Stimulated activated naive CD8-positive, alpha-beta T cell treated with anti-CD3 and anti-CD28 coated beads, Interleukin-15, Interleukin-2, amounts not matched to agents 100 ng/mL and 50 ng/mL, for 24 hours (primary cell): ENCODE data around the gene LONP2.
A peak's percentile ranks its signal among the peaks of the same experiment; 100 is the strongest.

ENCODE experiments used
- H3K27ac Mint-ChIP-seq: one replicate; pipeline ENCODE4 v1.8.0; 2021; ENCODE audit warnings: mild to moderate bottlenecking, mixed read lengths
- H3K27me3 Mint-ChIP-seq: one replicate; pipeline ENCODE4 v1.8.0; 2021; ENCODE audit warnings: mixed read lengths
- H3K36me3 Mint-ChIP-seq: one replicate; pipeline ENCODE4 v1.8.0; 2021; ENCODE audit warnings: low read depth, mixed read lengths
- H3K4me1 Mint-ChIP-seq: one replicate; pipeline ENCODE4 v1.8.0; 2021; ENCODE audit warnings: low read depth, mixed read lengths
- H3K4me3 Mint-ChIP-seq: one replicate; pipeline ENCODE4 v1.8.0; 2021; ENCODE audit warnings: mild to moderate bottlenecking, mixed read lengths
- H3K9me3 Mint-ChIP-seq: one replicate; pipeline ENCODE4 v1.8.0; 2021; ENCODE audit warnings: mixed read lengths

Gene LONP2

GRCh38 chr16:48244080-48244862 lies at the start of gene LONP2:
Gene LONP2 (plus strand): TSS chr16:48244300. CDS start chr16:48244389, 89 bp downstream.
- peak within 1 kb of the TSS; percentile 95 for H3K27ac Mint-ChIP-seq
- H3K4me1 Mint-ChIP-seq: peaks cover 30% of the 10 kb centered on the region
- peaks cover 6% of the 10 kb centered on the region for H3K9me3 Mint-ChIP-seq
- peaks cover 6% of the 10 kb centered on the region for H3K27me3 Mint-ChIP-seq
- peaks cover 10% of the 10 kb centered on the region for H3K36me3 Mint-ChIP-seq
- peak within 1 kb of the TSS; percentile 98 for H3K4me3 Mint-ChIP-seq

- Mint-ChIP-seq H3K4me3 (no peak overlapping the region), H3K4me1 (no peaks in the 10 kb centered on the region), H3K9me3 (no peaks in the 10 kb centered on the region), H3K36me3 (no peaks in the 10 kb centered on the region), H3K27me3 (peaks cover 6% of the 10 kb centered on the region), H3K27ac (no peak overlapping the region)
Measured at GRCh38 chr16:48194828-48195556, 49.1 kb upstream of the LONP2 start.

GRCh38 chr16:48197294-48197693 lies 46.8 kb upstream of the LONP2 start:
- peaks cover 4% of the 10 kb centered on the region for H3K27me3 Mint-ChIP-seq
- no peaks in the 10 kb centered on the region for H3K9me3 Mint-ChIP-seq
- H3K27ac Mint-ChIP-seq: no peak overlapping the region
- no peaks in the 10 kb centered on the region for H3K36me3 Mint-ChIP-seq
- H3K4me1 Mint-ChIP-seq: no peaks in the 10 kb centered on the region
- H3K4me3 Mint-ChIP-seq: no peak overlapping the region

GRCh38 chr16:48201515-48202201 lies 42.4 kb upstream of the LONP2 start:
- Mint-ChIP-seq H3K36me3 (no peaks in the 10 kb centered on the region), H3K27me3 (peaks cover 9% of the 10 kb centered on the region), H3K4me1 (no peaks in the 10 kb centered on the region), H3K4me3 (no peak overlapping the region), H3K27ac (no peak overlapping the region), H3K9me3 (no peaks in the 10 kb centered on the region)

- Mint-ChIP-seq H3K27me3 (peaks cover 12% of the 10 kb centered on the region), H3K36me3 (no peaks in the 10 kb centered on the region), H3K9me3 (no peaks in the 10 kb centered on the region), H3K4me1 (no peaks in the 10 kb centered on the region), H3K27ac (no peak overlapping the region), H3K4me3 (no peak overlapping the region)
Measured at GRCh38 chr16:48203974-48204824, 39.9 kb upstream of the LONP2 start.

- Mint-ChIP-seq H3K4me1 (no peaks in the 10 kb centered on the region), H3K4me3 (no peak overlapping the region), H3K27me3 (peaks cover 12% of the 10 kb centered on the region), H3K9me3 (no peaks in the 10 kb centered on the region), H3K36me3 (no peaks in the 10 kb centered on the region), H3K27ac (no peak overlapping the region)
Measured at GRCh38 chr16:48204825-48205151, 39.3 kb upstream of the LONP2 start.

GRCh38 chr16:48206594-48207242 lies 37.4 kb upstream of the LONP2 start:
- H3K27ac Mint-ChIP-seq: no peak overlapping the region
- H3K4me1 Mint-ChIP-seq: no peaks in the 10 kb centered on the region
- H3K4me3 Mint-ChIP-seq: no peak overlapping the region
- H3K27me3 Mint-ChIP-seq: peaks cover 12% of the 10 kb centered on the region
- no peaks in the 10 kb centered on the region for H3K9me3 Mint-ChIP-seq
- no peaks in the 10 kb centered on the region for H3K36me3 Mint-ChIP-seq

GRCh38 chr16:48210747-48211146 lies 33.4 kb upstream of the LONP2 start:
- Mint-ChIP-seq H3K27me3 (peaks cover 7% of the 10 kb centered on the region), H3K9me3 (no peaks in the 10 kb centered on the region), H3K27ac (no peak overlapping the region), H3K36me3 (no peaks in the 10 kb centered on the region), H3K4me3 (no peak overlapping the region), H3K4me1 (no peaks in the 10 kb centered on the region)

- no peak overlapping the region for H3K27ac Mint-ChIP-seq
- H3K9me3 Mint-ChIP-seq: no peaks in the 10 kb centered on the region
- no peaks in the 10 kb centered on the region for H3K4me1 Mint-ChIP-seq
- peaks cover 7% of the 10 kb centered on the region for H3K27me3 Mint-ChIP-seq
- no peaks in the 10 kb centered on the region for H3K36me3 Mint-ChIP-seq
- no peak overlapping the region for H3K4me3 Mint-ChIP-seq
Measured at GRCh38 chr16:48212033-48212432, 32.1 kb upstream of the LONP2 start.

GRCh38 chr16:48215738-48216137 lies 28.4 kb upstream of the LONP2 start:
- H3K27me3 Mint-ChIP-seq: no peaks in the 10 kb centered on the region
- H3K9me3 Mint-ChIP-seq: peaks cover 7% of the 10 kb centered on the region
- H3K4me1 Mint-ChIP-seq: no peaks in the 10 kb centered on the region
- H3K4me3 Mint-ChIP-seq: no peak overlapping the region
- no peak overlapping the region for H3K27ac Mint-ChIP-seq
- no peaks in the 10 kb centered on the region for H3K36me3 Mint-ChIP-seq

GRCh38 chr16:48217708-48218107 lies 26.4 kb upstream of the LONP2 start:
- Mint-ChIP-seq H3K4me1 (no peaks in the 10 kb centered on the region), H3K27me3 (no peaks in the 10 kb centered on the region), H3K36me3 (no peaks in the 10 kb centered on the region), H3K27ac (no peak overlapping the region), H3K9me3 (peaks cover 7% of the 10 kb centered on the region), H3K4me3 (no peak overlapping the region)

- Mint-ChIP-seq H3K36me3 (no peaks in the 10 kb centered on the region), H3K9me3 (peaks cover 7% of the 10 kb centered on the region), H3K4me3 (no peak overlapping the region), H3K4me1 (no peaks in the 10 kb centered on the region), H3K27ac (peak overlapping the region; percentile 17), H3K27me3 (no peaks in the 10 kb centered on the region)
Measured at GRCh38 chr16:48218473-48218872, 25.6 kb upstream of the LONP2 start.

GRCh38 chr16:48220891-48221290 lies 23.2 kb upstream of the LONP2 start:
- Mint-ChIP-seq H3K4me3 (no peak overlapping the region), H3K4me1 (no peaks in the 10 kb centered on the region), H3K27me3 (no peaks in the 10 kb centered on the region), H3K27ac (no peak overlapping the region), H3K36me3 (no peaks in the 10 kb centered on the region), H3K9me3 (peaks cover 7% of the 10 kb centered on the region)

- Mint-ChIP-seq H3K27me3 (no peaks in the 10 kb centered on the region), H3K4me1 (no peaks in the 10 kb centered on the region), H3K4me3 (no peak overlapping the region), H3K9me3 (peaks cover 4% of the 10 kb centered on the region), H3K27ac (no peak overlapping the region), H3K36me3 (no peaks in the 10 kb centered on the region)
Measured at GRCh38 chr16:48223490-48223889, 20.6 kb upstream of the LONP2 start.
